Measurements from ENCODE around the gene SLC38A1. TPM values are rescaled to one million over a fixed set of nuclear protein-coding genes. Genes with fewer than 3 reads are reported as not detected.

The SLC38A1 gene
- total and polyA plus RNA-seq, 2 experiments from 2014 or later = 79.9 to 92.0 TPM

DNA sequence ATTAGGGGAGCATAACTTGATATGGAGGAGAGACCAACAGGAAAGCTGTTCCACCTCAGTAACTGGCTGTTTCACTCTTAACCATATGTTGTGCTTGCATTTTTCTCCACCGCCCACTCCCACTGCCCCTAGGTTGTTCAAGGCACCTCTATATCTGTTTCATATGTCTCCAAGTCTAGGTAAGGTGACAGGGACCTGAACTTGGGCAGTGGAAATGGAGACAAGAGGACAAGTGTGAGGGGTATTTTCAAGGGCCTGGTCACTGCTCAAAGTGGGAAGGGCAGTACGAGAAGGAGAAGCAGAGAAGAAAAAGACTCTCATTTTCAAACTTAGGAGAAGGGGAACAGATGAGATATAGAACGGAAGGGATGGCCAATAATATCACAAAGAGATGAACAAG lies 3.1 kb downstream of the SLC38A1 start:
- Histone ChIP-seq H3K79me2 (ENCODE audit: insufficient read depth) (peaks cover 77% of the 10 kb centered on the region), H3K4me2 (ENCODE audit: unreplicated experiment) (peak overlapping the region; percentile 90), H3K9me3 (ENCODE audit: low read depth) (no peaks in the 10 kb centered on the region), H3K27ac (no peak overlapping the region), H3K9me2 (ENCODE audit: insufficient read depth) (no peaks in the 10 kb centered on the region), H3K9ac (no peak overlapping the region), H3F3A (ENCODE audit: insufficient read depth) (peaks cover 37% of the 10 kb centered on the region), H3K27me3 (replicated peaks; ENCODE audit: insufficient read depth) (no peaks in the 10 kb centered on the region), H3K4me1 (ENCODE audit: insufficient read depth) (peaks cover 57% of the 10 kb centered on the region), H3K4me3 (peak overlapping the region; percentile 99; the same call in 1 of the 2 replicates), H4K20me1 (ENCODE audit: insufficient read depth) (peaks cover 13% of the 10 kb centered on the region; the same call in 1 of the 2 replicates), H2AFZ (no peak overlapping the region), H3K36me3 (ENCODE audit: low read depth) (no peaks in the 10 kb centered on the region)
- TF ChIP-seq EZH2phosphoT487 (IDR thresholded peaks at IDR 0.05; ENCODE audit: insufficient read depth, low read depth) = no peak
- TF ChIP-seq EZH2 (IDR thresholded peaks at IDR 0.05; ENCODE audit: insufficient read depth, poor library complexity, severe bottlenecking) = no peak
- in situ Hi-C loops (cut with MboI) = no loop called here
- DNase-seq = no peak
- 95 to 99% methylated on average over 3 of the region's 3 CpGs for WGBS, 2 experiments (ENCODE audit: low coverage in 1 of 2, low lambda C conversion rate in 2 of 2, missing lambda C conversion rate in 2 of 2)

DNA sequence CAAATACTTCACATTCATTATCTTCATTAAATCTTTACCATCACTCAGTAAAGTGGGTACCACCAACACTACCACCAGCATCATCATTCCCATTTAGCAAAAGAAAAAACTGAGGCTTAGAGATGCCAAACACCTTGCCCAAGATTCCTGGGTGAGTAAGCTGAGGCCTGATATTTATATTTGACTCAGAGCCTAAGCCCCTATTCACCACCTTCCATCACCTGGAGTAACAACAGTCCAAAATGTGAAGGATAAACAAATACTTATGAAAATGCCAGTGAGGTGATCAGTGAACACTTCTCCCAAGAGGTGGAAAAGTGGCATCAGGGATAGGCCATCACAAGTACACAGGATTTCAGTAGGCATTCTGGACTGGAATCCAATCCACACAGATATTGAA lies 3.7 kb downstream of the SLC38A1 start:
- Histone ChIP-seq H2AFZ (no peak overlapping the region), H3K4me3 (no peak overlapping the region), H3K9me2 (ENCODE audit: insufficient read depth) (no peaks in the 10 kb centered on the region), H3K27ac (no peak overlapping the region), H3K9me3 (ENCODE audit: low read depth) (no peaks in the 10 kb centered on the region), H3F3A (ENCODE audit: insufficient read depth) (peaks cover 37% of the 10 kb centered on the region), H3K27me3 (replicated peaks; ENCODE audit: insufficient read depth) (no peaks in the 10 kb centered on the region), H4K20me1 (ENCODE audit: insufficient read depth) (peaks cover 13% of the 10 kb centered on the region; the same call in 1 of the 2 replicates), H3K4me2 (ENCODE audit: unreplicated experiment) (peak overlapping the region; percentile 90), H3K36me3 (ENCODE audit: low read depth) (no peaks in the 10 kb centered on the region), H3K9ac (no peak overlapping the region), H3K4me1 (ENCODE audit: insufficient read depth) (peaks cover 63% of the 10 kb centered on the region), H3K79me2 (ENCODE audit: insufficient read depth) (peaks cover 83% of the 10 kb centered on the region)
- TF ChIP-seq EZH2phosphoT487 (IDR thresholded peaks at IDR 0.05; ENCODE audit: insufficient read depth, low read depth) (no peak), EZH2 (IDR thresholded peaks at IDR 0.05; ENCODE audit: insufficient read depth, poor library complexity, severe bottlenecking) (no peak)
- in situ Hi-C loops (cut with MboI) = no loop called here
- peak; percentile 5 for DNase-seq

DNA sequence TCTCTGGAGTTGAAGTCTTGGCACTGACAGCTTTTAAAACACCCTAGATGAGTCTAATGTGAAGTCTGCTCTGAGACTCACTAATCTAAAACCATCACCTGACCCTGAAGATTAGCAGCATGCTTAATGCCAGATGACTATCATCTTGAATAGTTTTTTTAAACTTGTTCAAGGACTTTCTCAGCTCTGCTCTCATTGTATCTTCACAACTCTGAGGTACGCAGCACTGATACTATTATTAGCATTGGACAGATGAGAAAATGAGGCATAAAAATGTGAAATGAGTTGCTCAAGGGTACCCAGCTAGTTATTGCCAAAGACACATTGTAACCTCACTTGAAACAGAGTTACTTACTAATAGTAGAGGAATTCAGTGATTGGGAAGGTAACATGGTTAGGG lies 4.8 kb downstream of the SLC38A1 start:
- TF ChIP-seq EZH2 (IDR thresholded peaks at IDR 0.05; ENCODE audit: insufficient read depth, poor library complexity, severe bottlenecking) (no peak), EZH2phosphoT487 (IDR thresholded peaks at IDR 0.05; ENCODE audit: insufficient read depth, low read depth) (no peak)
- H3K79me2 ChIP-seq (ENCODE audit: insufficient read depth) = peaks cover 94% of the 10 kb centered on the region
- H3K27me3 ChIP-seq (replicated peaks; ENCODE audit: insufficient read depth) = no peaks in the 10 kb centered on the region
- peaks cover 70% of the 10 kb centered on the region for H3K4me1 ChIP-seq (ENCODE audit: insufficient read depth)
- H3K9ac ChIP-seq = no peak overlapping the region
- H2AFZ ChIP-seq = no peak overlapping the region
- peaks cover 13% of the 10 kb centered on the region; the same call in 1 of the 2 replicates for H4K20me1 ChIP-seq (ENCODE audit: insufficient read depth)
- peak overlapping the region; percentile 50 for H3K4me2 ChIP-seq (ENCODE audit: unreplicated experiment)
- no peak overlapping the region for H3K4me3 ChIP-seq
- peaks cover 37% of the 10 kb centered on the region; the same call in 1 of the 2 replicates for H3F3A ChIP-seq (ENCODE audit: insufficient read depth)
- no peaks in the 10 kb centered on the region for H3K9me2 ChIP-seq (ENCODE audit: insufficient read depth)
- DNase-seq = peak; percentile 64
- 24 to 28% methylated on average over 1 of the region's 1 CpG for WGBS, 2 experiments (ENCODE audit: low coverage in 1 of 2, low lambda C conversion rate in 2 of 2, missing lambda C conversion rate in 2 of 2)
- H3K27ac ChIP-seq = peak overlapping the region; percentile 42
- in situ Hi-C loops (cut with MboI) = no loop called here
- no peaks in the 10 kb centered on the region for H3K9me3 ChIP-seq (ENCODE audit: low read depth)
- H3K36me3 ChIP-seq (ENCODE audit: low read depth) = no peaks in the 10 kb centered on the region

DNA sequence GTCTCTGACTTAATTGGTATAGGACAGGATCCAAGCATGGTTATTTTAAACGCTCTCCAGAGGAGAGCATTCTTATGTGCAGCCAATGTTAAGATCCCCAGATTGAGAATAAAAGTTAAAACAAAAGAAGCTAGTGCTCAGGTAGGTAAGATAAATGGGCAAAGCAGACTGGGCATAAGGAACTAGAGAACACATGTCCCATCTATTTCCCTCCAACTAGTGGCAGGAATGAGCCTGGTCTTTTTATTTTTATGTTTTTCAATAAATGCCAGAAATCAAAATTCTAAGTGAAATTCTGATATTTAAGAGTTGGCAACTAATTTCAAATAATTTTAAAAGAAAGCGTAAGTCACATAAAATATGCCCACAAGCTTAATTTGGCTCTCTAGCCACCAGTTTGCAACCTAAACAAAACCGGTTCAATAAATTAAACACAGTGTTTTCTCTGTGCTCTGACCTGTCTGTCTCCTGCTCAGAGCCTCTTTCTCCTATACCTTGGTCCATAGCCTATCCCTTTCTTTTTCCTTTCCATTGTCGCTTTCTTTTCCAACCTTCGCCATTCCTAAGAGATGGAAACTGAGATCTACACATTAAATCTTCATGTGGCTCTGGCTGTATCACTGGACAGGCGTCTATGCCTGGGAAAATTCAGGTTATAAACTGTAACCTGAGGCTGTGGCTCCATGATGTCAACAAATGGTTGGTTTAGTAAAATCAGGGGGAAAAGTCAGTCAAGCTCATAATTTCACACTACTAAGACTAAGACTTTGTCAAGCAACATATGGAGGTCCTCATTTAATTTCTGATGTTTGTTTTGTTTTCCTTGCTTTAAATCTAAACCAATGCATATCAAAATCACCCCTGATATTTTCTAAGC lies 5.5 kb downstream of the SLC38A1 start:
- in situ Hi-C loops (cut with MboI) = no loop called here
- Histone ChIP-seq H3K9me2 (ENCODE audit: insufficient read depth) (no peaks in the 10 kb centered on the region), H3K4me1 (ENCODE audit: insufficient read depth) (peaks cover 70% of the 10 kb centered on the region), H3K79me2 (ENCODE audit: insufficient read depth) (peaks cover 100% of the 10 kb centered on the region), H4K20me1 (ENCODE audit: insufficient read depth) (peaks cover 13% of the 10 kb centered on the region; the same call in 1 of the 2 replicates), H3K4me3 (no peak overlapping the region), H2AFZ (no peak overlapping the region), H3K27me3 (replicated peaks; ENCODE audit: insufficient read depth) (no peaks in the 10 kb centered on the region), H3K36me3 (ENCODE audit: low read depth) (no peaks in the 10 kb centered on the region), H3F3A (ENCODE audit: insufficient read depth) (peaks cover 37% of the 10 kb centered on the region; the same call in 1 of the 2 replicates), H3K9me3 (ENCODE audit: low read depth) (no peaks in the 10 kb centered on the region), H3K27ac (peak overlapping the region; percentile 42), H3K9ac (no peak overlapping the region), H3K4me2 (ENCODE audit: unreplicated experiment) (peak overlapping the region; percentile 50)
- 98% methylated on average over 6 of the region's 6 CpGs for WGBS, 2 experiments (ENCODE audit: low coverage in 1 of 2, low lambda C conversion rate in 2 of 2, missing lambda C conversion rate in 2 of 2)
- TF ChIP-seq EZH2phosphoT487 (IDR thresholded peaks at IDR 0.05; ENCODE audit: insufficient read depth, low read depth) = no peak
- TF ChIP-seq EZH2 (IDR thresholded peaks at IDR 0.05; ENCODE audit: insufficient read depth, poor library complexity, severe bottlenecking) = no peak
- no peak for DNase-seq
